Thymus (tissue), 11 donors: ENCODE measurements around the gene ZSWIM8. TPM values are rescaled to one million over a fixed set of nuclear protein-coding genes. Genes with fewer than 3 reads are reported as not detected.
"Not testable (repeated sequence)": the region's sequence is repeated elsewhere in the genome, so short reads cannot be mapped to it uniquely, and the experiment has no call there.

ENCODE experiments used
- DNase-seq, 9 donors: peaks; one replicate each; pipeline ENCODE4 v3.0.0-alpha.2; 2013; ENCODE audit warnings: low spot score in 9 of 9, low read depth in 6 of 9, missing footprints in 1 of 9
- H3K27ac ChIP-seq, 2 donors: one replicate each; pipeline ENCODE4 v1.5.1; 2013; ENCODE audit warnings: control low read depth in 1 of 2, low read depth in 1 of 2, low read length in 1 of 2, mild to moderate bottlenecking in 1 of 2, moderate library complexity in 1 of 2
- H3K27me3 ChIP-seq, 2 donors: one replicate each; pipeline ENCODE4 v1.5.1; 2013; ENCODE audit warnings: low read length in 1 of 2; ENCODE audit not compliant: control insufficient read depth in 2 of 2, insufficient read depth in 1 of 2
- H3K36me3 ChIP-seq, 2 donors: one replicate each; pipeline ENCODE4 v1.5.1; 2013; ENCODE audit warnings: low read length in 1 of 2, mild to moderate bottlenecking in 1 of 2, moderate library complexity in 1 of 2; ENCODE audit not compliant: control insufficient read depth in 2 of 2, insufficient read depth in 2 of 2
- H3K4me1 ChIP-seq, 2 donors: one replicate each; pipeline ENCODE4 v1.5.1; 2013; ENCODE audit warnings: low read length in 2 of 2; ENCODE audit not compliant: control insufficient read depth in 2 of 2, insufficient read depth in 2 of 2
- H3K4me3 ChIP-seq, 2 donors: one replicate each; pipeline ENCODE4 v1.5.1; 2013; ENCODE audit warnings: low read length in 2 of 2, control low read depth in 1 of 2, mild to moderate bottlenecking in 1 of 2
- H3K9me3 ChIP-seq, 2 donors: one replicate each; pipeline ENCODE4 v1.5.1; 2013; ENCODE audit warnings: low read length in 1 of 2, mild to moderate bottlenecking in 1 of 2; ENCODE audit not compliant: control insufficient read depth in 2 of 2, insufficient read depth in 1 of 2
- WGBS: extraction: QIAGEN DNeasy Blood & Tissue Kit; methylation state at CpG from one replicate; pipeline ENCODE4 v1.1.7; 2013; 5-methylcytosine and 5-hydroxymethylcytosine counted together
- polyA plus RNA-seq: library from polyadenylated mRNA; stranded (reverse); fragments of 200-250 nt; gene quantifications from one replicate; pipeline ENCODE4 v1.2.3, GENCODE V29; 2013
- total RNA-seq: library from RNA; stranded (reverse); fragments of 120-200 nt; gene quantifications from one replicate; pipeline ENCODE4 v1.2.4, GENCODE V29; 2013
- donor health status: healthy.

Gene ZSWIM8
- total and polyA plus RNA-seq, 2 donors = 27.1 to 106 TPM

- H3K4me1 ChIP-seq = peaks cover 7 to 11% of the 10 kb centered on the region in 2 donors
- peaks cover 62 to 70% of the 10 kb centered on the region in 2 donors for H3K36me3 ChIP-seq
- H3K27me3 ChIP-seq = no peaks in the 10 kb centered on the region
- DNase-seq = no peak
- H3K27ac ChIP-seq = no peak overlapping the region
- H3K9me3 ChIP-seq = no peaks in the 10 kb centered on the region
- 98% methylated on average over 22 of the region's 22 CpGs for WGBS
- no peak overlapping the region for H3K4me3 ChIP-seq
Observed at GRCh38 chr10:73790886-73791625, 5.7 kb downstream of the ZSWIM8 start.

GRCh38 chr10:73791871-73792400 lies 6.5 kb downstream of the ZSWIM8 start:
- peaks cover 68 to 77% of the 10 kb centered on the region in 2 donors for H3K36me3 ChIP-seq
- H3K27ac ChIP-seq = no peak overlapping the region
- H3K4me3 ChIP-seq = no peak overlapping the region
- H3K4me1 ChIP-seq = peaks cover 0 to 3% of the 10 kb centered on the region in 2 donors
- DNase-seq = no peak
- H3K9me3 ChIP-seq = no peaks in the 10 kb centered on the region
- H3K27me3 ChIP-seq = no peaks in the 10 kb centered on the region
- 97% methylated on average over 26 of the region's 26 CpGs for WGBS

- Histone ChIP-seq H3K9me3 (no peaks in the 10 kb centered on the region), H3K4me1 (no peaks in the 10 kb centered on the region), H3K4me3 (no peak overlapping the region), H3K36me3 (peaks cover 83 to 93% of the 10 kb centered on the region in 2 donors), H3K27me3 (no peaks in the 10 kb centered on the region), H3K27ac (no peak overlapping the region)
- 98% methylated on average over 5 of the region's 5 CpGs for WGBS
- no peak for DNase-seq
Observed at GRCh38 chr10:73793456-73793855, 8.1 kb downstream of the ZSWIM8 start.

- H3K27ac ChIP-seq, H3K9me3 ChIP-seq, DNase-seq, H3K27me3 ChIP-seq, H3K4me3 ChIP-seq, H3K4me1 ChIP-seq: not testable (repeated sequence)
- H3K36me3 ChIP-seq = peaks cover 82 to 95% of the 10 kb centered on the region in 2 donors
- 98% methylated on average over 10 of the region's 10 CpGs for WGBS
Observed at GRCh38 chr10:73795491-73795890, 10.1 kb downstream of the ZSWIM8 start.

DNA sequence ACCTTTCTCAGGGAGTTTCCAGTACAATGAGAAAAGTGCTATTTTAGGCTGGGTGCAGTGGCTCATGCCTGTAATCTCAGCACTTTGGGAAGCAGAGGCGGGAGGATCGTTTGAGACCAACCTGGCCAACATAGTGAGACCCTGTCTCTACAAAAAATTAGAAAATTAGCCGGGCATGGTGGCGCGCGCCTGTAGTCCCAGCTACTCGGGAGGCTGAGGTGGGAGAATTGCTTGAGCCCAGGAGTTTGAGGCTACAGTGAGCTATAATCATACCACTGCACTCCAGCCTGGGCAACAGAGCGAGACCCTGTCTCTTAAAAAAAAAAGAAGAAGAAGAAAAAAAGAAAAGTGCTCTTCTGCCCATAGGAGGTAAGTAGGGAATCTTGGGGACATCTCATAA lies 10.6 kb downstream of the ZSWIM8 start:
- DNase-seq, H3K27me3 ChIP-seq, H3K27ac ChIP-seq, H3K4me3 ChIP-seq, H3K9me3 ChIP-seq, H3K4me1 ChIP-seq: not testable (repeated sequence)
- peaks cover 83 to 96% of the 10 kb centered on the region in 2 donors for H3K36me3 ChIP-seq
- WGBS = 98% methylated on average over 8 of the region's 8 CpGs

DNA sequence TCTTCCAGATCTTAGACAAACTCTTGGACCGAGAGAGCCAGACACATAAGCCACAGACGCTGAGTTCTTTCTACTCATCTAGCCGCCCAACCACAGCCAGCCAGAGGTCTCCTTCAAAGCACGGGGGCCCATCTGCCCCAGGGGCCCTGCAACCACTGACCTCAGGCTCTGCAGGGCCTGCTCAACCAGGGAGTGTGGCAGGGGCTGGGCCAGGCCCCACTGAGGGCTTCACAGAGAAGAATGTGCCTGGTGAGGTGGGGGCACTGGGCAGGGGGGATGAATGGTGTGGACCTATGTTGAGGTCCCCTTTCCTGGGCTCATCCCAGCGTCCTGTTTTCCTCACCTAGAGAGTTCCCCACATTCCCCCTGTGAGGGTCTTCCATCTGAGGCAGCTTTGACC lies 11.4 kb downstream of the ZSWIM8 start:
- WGBS = 96% methylated on average over 5 of the region's 5 CpGs
- Histone ChIP-seq H3K4me1 (no peaks in the 10 kb centered on the region), H3K4me3 (no peak overlapping the region), H3K27ac (no peak overlapping the region), H3K27me3 (no peaks in the 10 kb centered on the region), H3K9me3 (no peaks in the 10 kb centered on the region), H3K36me3 (peaks cover 83 to 96% of the 10 kb centered on the region in 2 donors)
- no peak for DNase-seq

DNA sequence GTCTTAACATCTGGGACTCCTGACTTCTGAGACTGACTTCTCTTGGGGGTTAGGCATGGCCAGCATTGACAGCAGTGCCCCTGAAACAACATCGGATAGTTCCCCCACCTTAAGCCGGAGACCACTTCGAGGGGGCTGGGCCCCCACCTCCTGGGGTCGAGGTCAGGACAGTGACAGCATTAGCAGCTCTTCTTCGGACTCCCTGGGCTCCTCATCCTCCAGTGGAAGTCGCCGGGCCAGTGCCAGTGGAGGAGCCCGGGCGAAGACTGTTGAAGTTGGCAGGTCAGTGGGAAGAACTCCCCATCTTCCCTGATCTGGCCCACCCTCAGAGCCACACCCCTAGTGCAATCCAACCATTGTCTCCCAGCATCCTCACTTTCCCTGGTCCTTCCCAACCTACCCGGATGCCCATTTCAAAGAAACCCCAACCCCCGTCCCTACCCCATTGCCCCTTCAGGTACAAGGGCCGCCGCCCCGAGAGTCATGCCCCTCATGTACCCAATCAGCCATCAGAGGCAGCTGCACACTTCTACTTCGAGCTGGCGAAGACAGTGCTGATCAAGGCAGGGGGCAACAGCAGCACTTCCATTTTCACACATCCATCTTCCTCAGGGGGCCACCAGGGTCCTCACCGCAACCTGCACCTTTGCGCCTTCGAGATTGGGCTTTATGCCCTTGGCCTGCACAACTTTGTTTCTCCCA lies 12.1 kb downstream of the ZSWIM8 start:
- H3K9me3 ChIP-seq = no peaks in the 10 kb centered on the region
- H3K27me3 ChIP-seq = no peaks in the 10 kb centered on the region
- DNase-seq = no peak
- no peak overlapping the region for H3K27ac ChIP-seq
- no peaks in the 10 kb centered on the region for H3K4me1 ChIP-seq
- H3K36me3 ChIP-seq = peaks cover 83 to 97% of the 10 kb centered on the region in 2 donors
- WGBS = 97% methylated on average over 19 of the region's 19 CpGs
- no peak overlapping the region for H3K4me3 ChIP-seq

GRCh38 chr10:73798087-73798486 lies 12.7 kb downstream of the ZSWIM8 start:
- no peaks in the 10 kb centered on the region for H3K4me1 ChIP-seq
- no peak overlapping the region for H3K27ac ChIP-seq
- no peak overlapping the region for H3K4me3 ChIP-seq
- H3K36me3 ChIP-seq = peaks cover 83 to 97% of the 10 kb centered on the region in 2 donors
- no peaks in the 10 kb centered on the region for H3K9me3 ChIP-seq
- WGBS = 98% methylated on average over 6 of the region's 6 CpGs
- H3K27me3 ChIP-seq = no peaks in the 10 kb centered on the region
- DNase-seq = no peak

DNA sequence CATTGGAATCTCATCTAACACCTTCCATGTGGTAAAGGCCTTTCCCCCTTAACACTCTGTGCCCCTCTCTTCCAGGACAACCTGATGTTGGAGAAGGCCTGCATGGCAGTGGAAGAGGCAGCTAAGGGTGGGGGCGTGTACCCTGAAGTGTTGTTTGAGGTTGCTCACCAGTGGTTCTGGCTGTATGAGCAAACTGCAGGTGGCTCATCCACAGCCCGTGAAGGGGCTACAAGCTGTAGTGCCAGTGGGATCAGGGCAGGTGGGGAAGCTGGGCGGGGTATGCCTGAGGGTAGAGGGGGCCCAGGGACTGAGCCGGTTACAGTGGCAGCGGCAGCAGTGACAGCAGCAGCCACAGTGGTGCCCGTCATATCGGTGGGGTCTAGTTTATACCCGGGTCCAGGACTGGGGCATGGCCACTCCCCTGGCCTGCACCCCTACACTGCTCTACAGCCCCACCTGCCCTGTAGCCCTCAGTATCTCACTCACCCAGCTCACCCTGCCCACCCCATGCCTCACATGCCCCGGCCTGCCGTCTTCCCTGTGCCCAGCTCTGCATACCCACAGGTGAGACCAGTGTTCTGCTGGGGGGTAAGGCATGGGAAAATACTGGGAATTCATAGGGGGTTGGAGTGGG lies 13.6 kb downstream of the ZSWIM8 start:
- Histone ChIP-seq H3K27ac (no peak overlapping the region), H3K4me1 (peaks cover 0 to 3% of the 10 kb centered on the region in 2 donors), H3K27me3 (no peaks in the 10 kb centered on the region), H3K36me3 (peaks cover 83 to 97% of the 10 kb centered on the region in 2 donors), H3K9me3 (no peaks in the 10 kb centered on the region), H3K4me3 (no peak overlapping the region)
- 95% methylated on average over 10 of the region's 10 CpGs for WGBS
- DNase-seq = no peak
